ENCODE data around the gene USB1. TPM values are rescaled to one million over a fixed set of nuclear protein-coding genes. Genes with fewer than 3 reads are reported as not detected.

Gene USB1
- total RNA-seq, 1 donor from 2014 or later = 79.5 TPM

GRCh38 chr16:58041628-58041955, 40.4 kb downstream of the USB1 start:
- Mint-ChIP-seq H3K4me1 (ENCODE audit: unreplicated experiment) (peaks cover 2% of the 10 kb centered on the region), H3K4me3 (ENCODE audit: unreplicated experiment) (no peak overlapping the region), H3K27me3 (ENCODE audit: unreplicated experiment) (peaks cover 12% of the 10 kb centered on the region), H3K27ac (ENCODE audit: unreplicated experiment) (no peak overlapping the region), H3K36me3 (ENCODE audit: low read depth, unreplicated experiment) (peaks cover 40% of the 10 kb centered on the region), H3K9me3 (ENCODE audit: unreplicated experiment) (no peaks in the 10 kb centered on the region)
- DNase-seq (ENCODE audit: low spot score) = no peak
- TF ChIP-seq CTCF (IDR thresholded peaks at IDR 0.05; ENCODE audit: unreplicated experiment) = no peak

- no peak for DNase-seq (ENCODE audit: low spot score)
- Mint-ChIP-seq H3K9me3 (ENCODE audit: unreplicated experiment) (no peaks in the 10 kb centered on the region), H3K27me3 (ENCODE audit: unreplicated experiment) (peaks cover 12% of the 10 kb centered on the region), H3K36me3 (ENCODE audit: low read depth, unreplicated experiment) (peaks cover 33% of the 10 kb centered on the region), H3K4me3 (ENCODE audit: unreplicated experiment) (no peak overlapping the region), H3K4me1 (ENCODE audit: unreplicated experiment) (peaks cover 8% of the 10 kb centered on the region), H3K27ac (ENCODE audit: unreplicated experiment) (no peak overlapping the region)
- TF ChIP-seq CTCF (IDR thresholded peaks at IDR 0.05; ENCODE audit: unreplicated experiment) = no peak
Observed at GRCh38 chr16:58042001-58042885, 41.0 kb downstream of the USB1 start.

- no peak for DNase-seq (ENCODE audit: low spot score)
- Mint-ChIP-seq H3K27ac (ENCODE audit: unreplicated experiment) (peak overlapping the region; percentile 70), H3K27me3 (ENCODE audit: unreplicated experiment) (peaks cover 9% of the 10 kb centered on the region), H3K9me3 (ENCODE audit: unreplicated experiment) (no peaks in the 10 kb centered on the region), H3K4me1 (ENCODE audit: unreplicated experiment) (peaks cover 13% of the 10 kb centered on the region), H3K4me3 (ENCODE audit: unreplicated experiment) (peak overlapping the region; percentile 51), H3K36me3 (ENCODE audit: low read depth, unreplicated experiment) (peaks cover 29% of the 10 kb centered on the region)
- no peak for TF ChIP-seq CTCF (IDR thresholded peaks at IDR 0.05; ENCODE audit: unreplicated experiment)
Observed at GRCh38 chr16:58042886-58043515, 41.8 kb downstream of the USB1 start.

GRCh38 chr16:58043571-58044155, 42.5 kb downstream of the USB1 start:
- Mint-ChIP-seq H3K27ac (ENCODE audit: unreplicated experiment) (no peak overlapping the region), H3K4me3 (ENCODE audit: unreplicated experiment) (peak overlapping the region; percentile 44), H3K4me1 (ENCODE audit: unreplicated experiment) (peaks cover 20% of the 10 kb centered on the region), H3K27me3 (ENCODE audit: unreplicated experiment) (peaks cover 16% of the 10 kb centered on the region), H3K36me3 (ENCODE audit: low read depth, unreplicated experiment) (peaks cover 32% of the 10 kb centered on the region), H3K9me3 (ENCODE audit: unreplicated experiment) (no peaks in the 10 kb centered on the region)
- no peak for DNase-seq (ENCODE audit: low spot score)
- no peak for TF ChIP-seq CTCF (IDR thresholded peaks at IDR 0.05; ENCODE audit: unreplicated experiment)
